GM18526 (cell line): Measurements from ENCODE around the gene PWWP2A.

ENCODE experiments used
- POLR2A ChIP-seq: IDR thresholded peaks from 3 replicates; pipeline ENCODE4 v1.6.1; 2011; ENCODE audit not compliant: insufficient read length; ENCODE audit errors: extremely low read depth

Gene PWWP2A

DNA sequence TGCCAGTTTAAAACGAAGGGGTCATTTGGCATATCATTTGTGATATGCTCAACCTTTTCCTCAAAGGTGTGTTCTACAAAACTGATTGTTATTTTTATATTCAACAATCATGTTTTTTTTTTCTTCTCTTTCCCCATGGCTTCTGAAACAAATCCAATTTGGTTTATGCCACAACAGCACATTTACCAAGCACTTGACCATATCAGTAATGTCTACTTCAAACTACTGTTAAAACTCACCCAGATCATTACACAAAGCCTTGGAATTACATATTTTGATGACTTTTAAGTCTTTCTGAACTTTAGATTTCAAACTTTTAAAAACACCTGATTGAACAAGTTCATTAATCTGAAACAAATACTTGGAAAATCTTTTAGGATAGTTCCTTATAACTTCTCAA is 29.2 kb downstream of the PWWP2A start:
- no peak for TF ChIP-seq POLR2A

DNA sequence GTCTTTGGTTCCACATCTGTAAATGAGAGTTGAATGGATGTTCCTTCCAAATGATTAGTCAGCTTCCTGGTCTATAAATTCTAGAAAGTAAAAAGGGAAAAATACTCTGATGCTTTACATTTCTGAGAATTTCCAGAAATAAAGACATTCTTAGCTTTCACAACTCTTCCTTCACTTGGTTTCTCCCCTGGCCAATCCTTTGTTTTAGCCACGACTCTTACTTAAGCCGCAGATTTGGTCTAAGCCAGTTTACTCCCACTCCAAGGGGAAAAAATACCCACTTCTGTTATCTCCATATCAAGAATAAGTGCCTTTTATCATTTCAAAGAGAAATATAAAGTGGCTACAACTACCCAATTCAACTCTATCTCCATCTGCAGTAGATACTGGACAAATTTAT is 29.7 kb downstream of the PWWP2A start:
- TF ChIP-seq POLR2A: no peak

DNA sequence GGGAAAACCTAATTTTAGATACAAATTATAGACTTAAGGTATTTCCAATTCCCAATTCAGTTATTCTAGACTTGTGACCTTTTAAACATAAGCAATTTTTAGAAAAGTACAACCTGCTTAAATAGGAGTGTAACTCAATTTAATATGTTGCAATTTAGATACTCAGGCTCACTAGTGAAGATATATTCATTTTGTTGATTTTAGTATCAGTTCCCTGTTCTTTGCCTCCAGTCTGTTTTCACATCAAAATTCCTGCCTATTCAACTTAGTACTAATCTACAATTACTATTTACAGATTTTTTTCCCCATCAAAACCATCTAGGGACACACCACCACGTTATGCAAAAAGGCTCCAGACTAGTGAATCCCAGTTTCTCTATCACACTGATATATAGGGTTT is 30.4 kb downstream of the PWWP2A start:
- TF ChIP-seq POLR2A: no peak

DNA sequence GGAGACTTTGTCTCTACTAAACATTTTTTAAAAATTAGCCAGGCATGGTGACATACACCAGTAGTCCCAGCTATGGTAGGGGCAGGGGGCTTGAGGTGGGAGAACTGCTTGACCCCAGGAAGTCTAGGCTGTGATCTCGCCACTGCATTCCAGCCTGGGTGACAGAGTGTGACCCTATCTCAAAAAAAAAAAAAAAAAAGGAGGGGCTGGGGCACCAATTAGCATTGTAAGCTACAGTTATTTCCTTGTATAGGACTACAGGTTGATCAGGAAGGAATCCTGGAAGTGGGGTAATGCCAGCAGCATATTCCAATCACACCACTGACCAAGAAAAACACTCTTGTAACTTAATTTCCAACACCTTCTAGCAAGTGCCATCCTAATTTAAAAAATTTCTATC is 32.1 kb downstream of the PWWP2A start:
- no peak for TF ChIP-seq POLR2A

DNA sequence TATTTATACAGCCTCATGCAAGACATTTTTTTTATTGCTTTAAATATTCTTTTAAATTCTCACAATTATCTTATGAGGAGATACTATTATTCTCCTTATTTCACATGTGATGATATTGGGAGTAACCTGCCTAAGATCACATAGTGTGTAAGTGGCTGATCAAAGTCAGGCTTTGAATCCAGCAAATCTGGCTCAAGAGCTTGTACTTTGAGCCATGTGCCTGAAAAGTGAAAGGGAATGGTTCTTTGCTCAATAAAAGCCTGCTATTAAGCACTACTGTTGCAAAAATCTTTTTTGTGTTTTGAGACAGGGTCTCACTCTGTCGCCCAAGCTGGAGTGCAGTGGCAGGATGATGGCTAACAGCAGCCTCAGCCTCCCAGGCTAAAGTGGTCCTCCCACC is 35.1 kb downstream of the PWWP2A start:
- no peak for TF ChIP-seq POLR2A

DNA sequence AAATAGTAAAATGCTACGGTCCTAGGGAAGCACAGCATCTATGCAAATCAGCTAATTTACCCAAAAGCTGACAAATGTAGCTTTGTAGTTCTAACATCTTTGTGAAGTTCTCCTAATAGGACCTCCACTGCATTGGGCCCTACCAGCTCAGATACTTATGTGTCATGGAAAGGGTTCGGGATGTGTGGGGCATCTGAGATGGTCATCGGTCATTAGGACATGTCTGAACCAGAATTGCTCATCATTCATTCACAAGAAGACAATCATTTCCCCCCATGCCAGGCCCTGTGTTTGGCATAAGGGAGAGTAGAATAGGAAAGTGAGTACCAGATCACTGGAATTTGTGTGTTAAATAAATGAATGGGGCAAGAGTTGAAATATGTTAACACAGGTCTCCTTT is 35.7 kb downstream of the PWWP2A start:
- no peak for TF ChIP-seq POLR2A

DNA sequence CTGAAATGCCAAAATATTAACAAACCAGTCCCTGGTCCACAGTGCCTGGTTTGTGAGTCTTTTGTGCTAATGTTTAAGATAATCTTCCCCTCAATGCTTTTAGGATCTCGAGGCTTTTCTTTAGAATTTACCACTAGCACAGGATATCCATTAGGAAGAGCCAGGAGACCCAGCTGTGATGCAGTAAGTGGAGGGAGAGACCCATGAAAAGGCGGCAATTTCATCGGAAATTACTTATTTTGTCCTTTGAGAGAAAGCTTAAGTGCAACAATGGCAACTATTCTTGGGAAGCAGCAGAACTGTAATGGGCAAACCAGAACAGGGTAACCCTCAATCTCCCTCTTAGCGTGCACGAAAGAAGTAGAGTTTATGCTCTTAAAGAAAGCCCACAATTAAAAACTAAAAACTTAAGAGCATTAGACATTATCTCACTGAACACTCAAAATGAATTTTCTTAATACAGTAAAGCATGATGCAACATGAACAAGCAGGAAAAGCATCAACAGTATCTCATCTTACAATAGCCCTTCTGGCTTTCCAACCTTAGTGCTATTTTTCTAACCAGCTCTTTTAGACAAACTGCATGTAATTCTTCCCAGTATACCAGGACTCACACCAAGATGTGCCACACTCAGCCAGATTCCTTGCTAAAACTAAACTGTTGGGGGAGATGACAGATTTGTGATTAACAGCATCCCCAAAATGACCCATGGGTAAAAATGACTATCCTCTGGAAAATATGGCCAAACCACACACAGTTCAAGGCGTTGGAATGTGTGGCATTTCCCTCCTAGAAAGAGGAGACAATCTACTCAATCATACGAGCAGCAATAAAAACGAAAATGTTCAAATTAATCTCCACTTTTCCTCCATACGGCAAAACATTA is 36.4 kb downstream of the PWWP2A start:
- no peak for TF ChIP-seq POLR2A

DNA sequence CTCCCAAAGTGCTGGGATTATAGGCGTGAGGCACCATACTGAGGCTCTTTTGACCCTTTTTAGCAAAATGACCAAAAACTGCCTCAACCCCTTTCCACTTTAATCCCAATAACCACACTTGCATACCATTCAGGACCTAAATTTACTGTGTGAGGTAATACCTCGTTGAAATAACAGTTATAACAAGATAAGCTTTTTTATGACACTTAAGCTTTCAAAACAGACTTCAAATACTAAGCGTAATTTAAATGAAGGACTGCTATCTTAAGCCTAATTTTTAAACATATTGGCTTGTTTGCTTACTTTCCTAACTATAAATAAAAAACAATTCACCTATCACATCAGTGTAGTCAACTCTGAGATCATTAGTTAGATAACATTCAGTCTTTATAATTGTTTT is 37.8 kb downstream of the PWWP2A start:
- TF ChIP-seq POLR2A: no peak

DNA sequence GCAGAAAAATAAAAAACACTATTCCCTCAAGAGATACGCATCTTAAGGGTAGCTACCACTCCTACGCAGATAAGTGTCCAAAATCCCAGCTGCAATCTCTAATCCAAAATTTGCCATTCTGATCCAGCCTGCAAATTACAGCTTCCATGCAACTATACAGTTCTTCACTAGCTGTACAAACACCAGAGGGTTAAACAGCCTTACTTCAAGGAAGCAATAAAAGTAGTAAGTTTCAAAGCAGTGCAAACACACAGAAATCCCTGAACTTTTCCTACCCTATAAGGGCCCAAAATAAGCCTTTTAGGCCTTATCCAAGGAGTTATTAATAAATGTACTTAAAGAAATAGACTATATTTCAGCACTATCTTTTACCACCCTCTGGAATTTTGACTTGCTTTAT is 39.5 kb downstream of the PWWP2A start:
- no peak for TF ChIP-seq POLR2A

DNA sequence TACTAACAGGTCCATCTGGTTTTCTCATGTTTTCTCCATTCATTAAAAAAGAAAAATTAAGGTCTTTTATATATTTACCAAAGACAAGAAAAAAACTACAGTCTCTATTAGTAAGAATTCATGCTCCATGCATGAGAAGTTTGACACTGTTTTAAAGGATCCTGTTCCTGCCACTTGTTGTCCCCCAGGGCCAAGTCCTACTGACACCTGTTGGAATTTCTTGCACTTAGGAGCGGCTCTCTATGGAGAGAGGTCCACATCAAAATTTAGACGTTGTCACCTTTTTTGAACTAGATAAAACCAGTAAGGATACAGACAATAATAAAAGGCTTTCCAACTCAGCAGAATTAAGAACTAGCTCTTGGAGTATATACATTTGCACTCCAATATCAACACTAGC is 42.3 kb downstream of the PWWP2A start:
- TF ChIP-seq POLR2A: no peak

DNA sequence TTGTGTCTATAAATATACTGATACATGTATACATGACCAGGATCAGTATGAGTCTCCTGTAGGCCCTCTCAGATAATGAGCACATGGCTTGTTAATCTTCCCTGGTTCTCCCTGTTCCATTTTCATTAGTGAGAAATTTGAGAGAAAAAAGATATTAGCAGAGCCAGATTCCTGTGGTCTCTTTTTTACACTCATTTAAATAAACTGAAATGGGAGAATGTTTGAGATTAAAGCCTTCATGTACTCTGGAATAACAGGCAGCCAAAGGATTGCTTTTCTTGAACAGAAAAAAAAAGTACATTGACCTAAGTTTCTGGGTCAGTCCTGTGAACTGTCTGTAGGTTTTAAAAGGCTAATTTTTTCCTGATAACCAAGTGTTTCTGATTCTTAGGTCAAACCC is 44.2 kb downstream of the PWWP2A start:
- TF ChIP-seq POLR2A: no peak

DNA sequence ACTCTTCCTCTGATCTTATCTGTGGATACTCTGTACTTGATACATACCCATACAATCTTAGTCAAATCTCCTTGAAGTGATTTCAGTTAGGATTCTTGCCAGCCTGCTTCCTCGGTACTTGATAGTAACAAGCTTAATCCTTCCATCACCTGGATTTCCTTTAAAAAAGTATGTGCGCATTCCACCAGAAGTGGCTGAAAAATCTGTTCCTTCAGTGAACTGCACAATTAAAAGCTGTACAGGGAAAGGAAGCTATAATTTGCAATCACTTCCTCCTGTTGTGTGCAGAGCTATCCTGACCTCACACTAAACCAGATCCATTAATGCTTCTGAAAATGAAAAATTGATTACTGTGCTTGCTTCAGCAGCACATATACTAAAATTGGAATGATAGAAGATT is 47.3 kb downstream of the PWWP2A start:
- no peak for TF ChIP-seq POLR2A

DNA sequence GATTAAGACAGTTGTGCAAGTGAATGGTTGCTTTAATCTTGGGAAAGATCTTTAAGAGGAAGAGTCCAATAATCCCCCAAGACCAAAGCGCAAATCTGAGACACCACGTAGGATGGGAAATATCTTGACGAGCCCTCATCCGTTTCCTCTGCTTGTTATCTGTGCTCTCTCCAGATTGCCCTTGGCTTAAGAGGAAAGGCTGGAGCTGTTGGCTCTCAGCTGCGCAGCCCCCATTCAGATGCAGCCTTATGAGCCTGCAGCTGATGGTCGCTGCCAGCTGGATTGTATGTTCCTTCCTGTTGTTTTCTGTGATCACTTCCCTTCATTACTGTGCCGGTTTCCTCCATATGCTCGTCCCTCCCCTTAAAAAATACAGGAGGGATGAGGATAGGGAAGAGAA is 47.7 kb downstream of the PWWP2A start:
- no peak for TF ChIP-seq POLR2A

DNA sequence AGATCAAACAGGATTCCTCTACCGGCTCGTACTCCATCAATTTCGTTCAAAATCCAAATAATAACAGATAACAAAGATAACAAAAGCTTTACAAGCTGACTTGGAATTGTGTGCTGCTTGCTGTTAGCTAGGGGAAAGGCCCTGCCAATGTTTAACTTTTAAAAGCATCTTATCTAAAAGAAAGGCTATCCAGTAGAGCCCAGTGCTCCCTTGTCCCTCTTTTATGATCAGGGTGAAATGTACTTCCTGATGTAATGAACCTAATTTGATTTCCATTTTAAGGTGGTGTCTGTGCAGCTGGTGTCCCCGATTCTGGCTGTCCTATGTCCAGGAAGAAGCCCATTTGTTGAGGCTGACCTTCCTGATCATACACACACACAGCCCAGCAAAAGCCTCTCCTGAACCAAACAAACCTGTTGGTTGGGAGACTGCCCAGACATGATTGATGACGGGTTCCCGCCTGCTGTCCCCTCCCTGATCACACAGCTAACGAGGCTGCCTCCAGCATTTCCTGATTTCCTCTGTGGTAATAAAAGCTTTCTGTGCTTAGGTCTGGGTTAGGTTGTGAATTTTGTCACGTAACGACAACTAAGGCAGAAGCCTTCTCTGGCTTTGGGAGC is 54.1 kb downstream of the PWWP2A start:
- TF ChIP-seq POLR2A: no peak

DNA sequence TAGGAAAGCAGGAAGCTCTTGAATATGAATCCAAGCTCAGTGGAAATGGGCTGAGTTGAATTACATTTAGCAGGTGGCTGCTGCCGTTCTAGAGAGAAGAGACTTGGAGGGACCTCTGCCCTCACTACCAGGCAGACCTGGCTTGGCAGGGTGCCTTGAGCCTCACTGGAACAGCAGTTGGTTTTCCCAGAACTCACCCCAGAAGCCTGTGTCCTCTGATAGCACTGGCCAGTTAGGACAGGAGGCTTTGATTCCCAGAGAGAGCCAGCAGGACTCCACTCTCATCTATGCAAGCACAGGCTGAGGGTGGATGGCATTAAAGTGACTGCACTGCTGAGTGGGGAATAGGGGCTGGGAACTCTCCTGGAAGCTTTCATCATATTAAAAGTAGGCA is 54.8 kb downstream of the PWWP2A start:
- TF ChIP-seq POLR2A: no peak

DNA sequence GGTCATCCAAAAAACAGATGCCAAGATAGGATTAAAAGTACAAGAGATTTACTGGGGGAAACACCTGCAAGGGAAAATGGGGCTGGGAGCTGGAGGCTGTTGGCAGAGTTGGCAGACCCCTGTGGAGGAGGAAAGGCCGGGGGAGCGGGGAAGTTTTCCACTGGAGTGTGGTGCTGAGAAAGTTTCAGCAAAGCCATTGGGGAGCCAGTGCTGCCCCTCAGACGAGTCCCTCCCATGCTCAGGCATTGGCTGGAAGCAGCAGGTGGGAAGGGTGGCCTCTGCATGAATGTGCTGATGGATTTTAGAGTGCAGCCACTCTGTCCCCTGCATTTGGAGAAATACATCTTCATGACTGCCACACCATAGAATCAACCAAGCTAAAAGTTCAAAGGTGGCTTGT is 57.5 kb downstream of the PWWP2A start:
- no peak for TF ChIP-seq POLR2A

DNA sequence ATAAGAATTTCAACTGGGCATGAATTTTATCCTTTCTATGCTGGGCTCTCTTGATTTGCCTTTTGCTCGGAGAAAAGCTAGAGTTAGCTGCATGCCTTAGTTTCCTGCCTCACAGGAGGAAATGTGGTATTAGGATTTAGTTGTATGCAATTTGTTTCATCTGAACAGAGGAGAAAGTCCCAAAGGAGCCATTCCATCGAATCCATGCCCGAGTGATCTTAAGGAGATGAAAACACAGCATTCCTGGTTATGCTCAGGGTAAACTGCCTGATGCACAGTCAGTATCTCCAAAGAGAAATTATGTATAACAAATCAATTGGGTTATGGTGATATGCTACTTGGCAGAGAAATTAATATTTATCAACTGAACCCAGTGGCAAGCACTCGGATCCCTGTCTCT is 59.2 kb downstream of the PWWP2A start:
- no peak for TF ChIP-seq POLR2A
